Globus pallidus (tissue), 1 donor: ENCODE results near the gene LSMEM2.
"Not testable (repeated sequence)": the region's sequence is repeated elsewhere in the genome, so short reads cannot be mapped to it uniquely, and the experiment has no call there.

Experiments
- DNase-seq: peaks from one replicate; pipeline ENCODE4 v3.0.0-alpha.2; 2015; ENCODE audit warnings: low spot score

LSMEM2 gene

GRCh38 chr3:50298836-50299637, 20.1 kb downstream of the LSMEM2 start, which contains the start of the genes HYAL3 and NAA80:
Gene HYAL3, minus strand, starts transcription at chr3:50299405. Its CDS starts 3,803 bp downstream, at chr3:50295602.
Gene NAA80, minus strand, starts transcription at chr3:50299405. Its CDS starts 1,942 bp downstream, at chr3:50297463.
- DNase-seq = peak; percentile 100

- no peak for DNase-seq
Observed at GRCh38 chr3:50299638-50299928, 20.7 kb downstream of the LSMEM2 start.

- peak; percentile 92 for DNase-seq
Observed at GRCh38 chr3:50299929-50300680, 21.2 kb downstream of the LSMEM2 start.

GRCh38 chr3:50300681-50301254, 21.9 kb downstream of the LSMEM2 start:
- no peak for DNase-seq

- no peak for DNase-seq
Observed at GRCh38 chr3:50302095-50303012, 23.5 kb downstream of the LSMEM2 start.

- no peak for DNase-seq
Observed at GRCh38 chr3:50303013-50303815, 24.3 kb downstream of the LSMEM2 start, which contains the start of gene HYAL1. Gene HYAL1, minus strand, starts transcription at chr3:50303574. Its CDS starts 618 bp downstream, at chr3:50302956.

- DNase-seq = no peak
Observed at GRCh38 chr3:50304601-50305000, 25.7 kb downstream of the LSMEM2 start.

- DNase-seq = not testable (repeated sequence)
Observed at GRCh38 chr3:50312041-50312440, 33.2 kb downstream of the LSMEM2 start.

GRCh38 chr3:50314342-50314741, 35.5 kb downstream of the LSMEM2 start:
- no peak for DNase-seq

- no peak for DNase-seq
Observed at GRCh38 chr3:50314816-50315215, 35.9 kb downstream of the LSMEM2 start.

GRCh38 chr3:50316657-50317242, 37.9 kb downstream of the LSMEM2 start:
- no peak for DNase-seq

GRCh38 chr3:50317300-50317699, 38.4 kb downstream of the LSMEM2 start:
- no peak for DNase-seq

GRCh38 chr3:50318163-50318562, 39.3 kb downstream of the LSMEM2 start:
- no peak for DNase-seq

GRCh38 chr3:50318615-50319014, 39.7 kb downstream of the LSMEM2 start:
- no peak for DNase-seq

GRCh38 chr3:50319181-50319893, 40.5 kb downstream of the LSMEM2 start:
- no peak for DNase-seq

GRCh38 chr3:50319894-50320625, 41.2 kb downstream of the LSMEM2 start:
- DNase-seq = no peak

GRCh38 chr3:50320853-50321335, 42.0 kb downstream of the LSMEM2 start:
- DNase-seq = peak; percentile 85

- peak; percentile 89 for DNase-seq
Observed at GRCh38 chr3:50321336-50322114, 42.6 kb downstream of the LSMEM2 start.
